ENCODE results near the gene PPM1B.

PPM1B gene

GRCh38 chr2:44169155-44169898 is 652 bp downstream of the PPM1B start (continued):
- no peak for TF ChIP-seq ZNF416 (tag by site-specific recombination; IDR thresholded peaks at IDR 0.05)
- no peak for TF ChIP-seq ZNF239 (tag by site-specific recombination; IDR thresholded peaks at IDR 0.05)
- TF ChIP-seq IKZF3 (tag by site-specific recombination; IDR thresholded peaks at IDR 0.05): 0 out of 2 replicates have a peak, but pooled peaks have one; percentile 5
- TF ChIP-seq ZNF777 (tag by site-specific recombination; IDR thresholded peaks at IDR 0.05; ENCODE audit: borderline replicate concordance): no peak
- no peak for TF ChIP-seq ZNF677 (tag by site-specific recombination; IDR thresholded peaks at IDR 0.05)
- TF ChIP-seq YY1 (tag by site-specific recombination; IDR thresholded peaks at IDR 0.05): no peak
- TF ChIP-seq SP7 (tag by site-specific recombination; IDR thresholded peaks at IDR 0.05): no peak
- TF ChIP-seq ZNF571 (tag by site-specific recombination; IDR thresholded peaks at IDR 0.05): no peak
- TF ChIP-seq ZNF157 (tag by site-specific recombination; IDR thresholded peaks at IDR 0.05): no peak
- no peak for TF ChIP-seq MYNN (tag by site-specific recombination; IDR thresholded peaks at IDR 0.05; ENCODE audit: borderline replicate concordance)
- 0 out of 2 replicates have a peak, but pooled peaks have one; percentile 10 for TF ChIP-seq ZBTB8A (tag by site-specific recombination; IDR thresholded peaks at IDR 0.05)
- TF ChIP-seq ZNF26 (tag by site-specific recombination; IDR thresholded peaks at IDR 0.05): no peak
- no peak for TF ChIP-seq ZNF830 (tag by site-specific recombination; IDR thresholded peaks at IDR 0.05; ENCODE audit: low read depth)
- TF ChIP-seq ZNF23 (tag by site-specific recombination; IDR thresholded peaks at IDR 0.05; ENCODE audit: borderline replicate concordance): no peak
- TF ChIP-seq ZNF398 (tag by site-specific recombination; IDR thresholded peaks at IDR 0.05): no peak
- peak; percentile 13; the same call in 1 of the 2 replicates for TF ChIP-seq ZNF660 (tag by site-specific recombination; IDR thresholded peaks at IDR 0.05)
- no peak for TF ChIP-seq ZNF214 (tag by site-specific recombination; IDR thresholded peaks at IDR 0.05; ENCODE audit: borderline replicate concordance)
- TF ChIP-seq PRDM4 (tag by site-specific recombination; IDR thresholded peaks at IDR 0.05): peak; percentile 54; the same call in 1 of the 2 replicates
- no peak for TF ChIP-seq ATF2 (tag by site-specific recombination; IDR thresholded peaks at IDR 0.05; ENCODE audit: low read depth)
- TF ChIP-seq ZNF2 (tag by site-specific recombination; IDR thresholded peaks at IDR 0.05): no peak
- no peak for TF ChIP-seq ZBTB48 (tag by site-specific recombination; IDR thresholded peaks at IDR 0.05)
- TF ChIP-seq BCL6B (tag by site-specific recombination; IDR thresholded peaks at IDR 0.05): no peak
- no peak for TF ChIP-seq ZNF114 (tag by site-specific recombination; IDR thresholded peaks at IDR 0.05)
- TF ChIP-seq BCL11A (tag by site-specific recombination; IDR thresholded peaks at IDR 0.05; ENCODE audit: low read depth): no peak
- no peak for TF ChIP-seq ZNF146 (tag by site-specific recombination; IDR thresholded peaks at IDR 0.05)
- no peak; the same call in 1 of the 2 replicates for TF ChIP-seq PBX3 (CRISPR knock-in tag; IDR thresholded peaks at IDR 0.05)
- TF ChIP-seq ZFP41 (tag by site-specific recombination; IDR thresholded peaks at IDR 0.05; ENCODE audit: borderline replicate concordance): no peak
- TF ChIP-seq ZNF544 (tag by site-specific recombination; IDR thresholded peaks at IDR 0.05): no peak
